Hindlimb muscle (tissue), 1 donor: Measurements from ENCODE around the gene TMED10. TPM values are rescaled to one million over a fixed set of nuclear protein-coding genes. Genes with fewer than 3 reads are reported as not detected.
"Not testable (repeated sequence)": the region's sequence is repeated elsewhere in the genome, so short reads cannot be mapped to it uniquely, and the experiment has no call there.

Experiments
- DNase-seq: peaks from one replicate; pipeline ENCODE4 v3.0.0-alpha.2; 2013
- polyA plus RNA-seq: library from polyadenylated mRNA; unstranded; fragments of 120-200 nt; gene quantifications from one replicate; pipeline ENCODE4 v1.2.1, GENCODE V29; 2013; ENCODE audit not compliant: insufficient read length

TMED10 gene
- polyA plus RNA-seq, 1 donor = 117 TPM

- no peak for DNase-seq
Observed at GRCh38 chr14:75156901-75157300, 19.5 kb downstream of the TMED10 start.

DNA sequence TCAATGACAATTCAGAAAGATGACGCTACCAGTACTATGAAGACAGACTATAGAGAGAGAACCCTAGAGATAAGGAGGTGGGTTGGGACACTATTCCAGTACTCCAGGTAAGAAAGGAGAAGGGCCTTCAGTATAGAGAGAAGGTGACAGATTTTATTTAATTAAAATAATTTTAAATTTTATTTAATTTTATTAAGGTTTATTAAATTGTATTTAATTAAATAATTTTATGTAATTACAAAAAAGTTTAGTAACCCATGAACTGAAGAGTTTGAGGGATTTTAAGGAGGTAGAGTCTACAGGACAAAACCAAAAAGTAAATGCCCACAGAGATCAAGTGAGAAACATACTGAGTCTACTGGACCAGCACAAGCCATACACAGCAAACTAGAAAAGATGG lies 20.3 kb downstream of the TMED10 start:
- no peak for DNase-seq

GRCh38 chr14:75155169-75155568 lies 21.2 kb downstream of the TMED10 start:
- DNase-seq = no peak

- DNase-seq = no peak
Observed at GRCh38 chr14:75153295-75153694, 23.1 kb downstream of the TMED10 start.

- DNase-seq = no peak
Observed at GRCh38 chr14:75151851-75152250, 24.6 kb downstream of the TMED10 start.

DNA sequence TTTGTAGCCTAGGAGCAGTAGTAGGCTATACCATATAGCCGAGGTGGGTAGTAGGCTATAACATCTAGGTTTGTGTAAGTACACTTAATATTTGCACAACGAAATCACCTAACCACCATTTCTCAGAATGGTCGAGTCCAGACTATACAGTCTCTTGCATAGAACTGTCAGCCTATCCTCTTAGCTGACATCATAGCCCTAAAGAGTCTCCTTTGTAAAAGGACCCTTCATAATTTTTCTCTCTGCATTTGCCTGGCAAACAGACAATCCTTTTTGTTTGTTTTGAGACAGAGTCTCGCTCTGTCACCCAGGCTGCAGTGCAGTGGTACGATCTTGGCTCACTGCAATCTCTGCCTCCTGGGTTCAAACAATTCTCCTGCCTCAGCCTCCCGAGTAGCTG lies 25.8 kb downstream of the TMED10 start:
- not testable (repeated sequence) for DNase-seq

DNA sequence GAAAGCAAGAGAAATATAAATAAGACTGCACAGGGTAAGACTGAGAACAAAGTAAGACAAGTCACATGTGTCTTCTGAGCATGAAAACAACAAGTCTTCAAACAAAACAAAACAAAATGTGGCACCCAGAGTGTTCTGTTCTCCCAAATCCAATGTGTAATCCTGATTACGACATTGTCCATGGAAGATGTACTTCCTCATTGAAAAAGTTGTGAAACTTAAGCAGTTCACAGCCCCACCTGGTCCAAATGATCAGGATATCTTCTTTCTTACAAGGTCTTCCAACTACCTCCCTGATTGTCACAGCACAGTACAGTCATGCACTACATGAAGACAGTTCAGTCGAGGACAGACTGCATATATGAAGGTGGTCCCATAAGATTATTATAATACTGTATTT lies 26.3 kb downstream of the TMED10 start:
- no peak for DNase-seq

DNA sequence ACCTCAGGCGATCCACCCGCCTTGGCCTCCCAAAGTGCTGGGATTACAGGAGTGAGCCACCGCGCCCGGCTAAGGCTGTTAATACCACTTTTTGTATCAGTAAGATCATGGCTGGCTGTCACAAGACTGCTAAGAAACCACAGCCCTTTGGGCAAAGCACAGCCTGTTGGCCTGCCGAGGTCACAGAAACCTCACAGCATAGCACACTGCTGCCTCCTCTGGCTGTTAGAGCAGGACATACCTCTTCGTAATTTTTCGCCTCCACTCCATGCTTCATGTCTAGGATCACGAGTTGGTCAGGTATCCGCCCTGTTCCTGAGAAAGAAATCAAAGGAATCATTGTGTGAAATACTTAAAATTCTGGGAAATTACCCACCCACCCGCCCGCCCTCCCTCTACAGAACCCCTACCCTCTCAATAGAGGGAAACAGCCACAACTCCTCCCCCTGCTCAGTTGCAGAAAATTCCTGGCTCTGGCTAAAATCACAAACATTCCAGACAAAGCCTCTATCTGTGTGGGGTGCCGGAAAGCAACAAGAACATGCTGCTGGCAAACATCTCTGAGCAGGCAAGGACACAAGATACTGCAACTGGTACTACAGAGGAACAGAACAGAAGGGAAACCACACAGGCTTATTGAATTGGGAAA lies 28.9 kb downstream of the TMED10 start:
- peak; percentile 32 for DNase-seq

- no peak for DNase-seq
Observed at GRCh38 chr14:75144944-75145343, 31.5 kb downstream of the TMED10 start.

- no peak for DNase-seq
Observed at GRCh38 chr14:75143761-75144527, 32.5 kb downstream of the TMED10 start.

- no peak for DNase-seq
Observed at GRCh38 chr14:75142494-75142893, 33.9 kb downstream of the TMED10 start.

GRCh38 chr14:75141967-75142366 lies 34.4 kb downstream of the TMED10 start:
- no peak for DNase-seq

DNA sequence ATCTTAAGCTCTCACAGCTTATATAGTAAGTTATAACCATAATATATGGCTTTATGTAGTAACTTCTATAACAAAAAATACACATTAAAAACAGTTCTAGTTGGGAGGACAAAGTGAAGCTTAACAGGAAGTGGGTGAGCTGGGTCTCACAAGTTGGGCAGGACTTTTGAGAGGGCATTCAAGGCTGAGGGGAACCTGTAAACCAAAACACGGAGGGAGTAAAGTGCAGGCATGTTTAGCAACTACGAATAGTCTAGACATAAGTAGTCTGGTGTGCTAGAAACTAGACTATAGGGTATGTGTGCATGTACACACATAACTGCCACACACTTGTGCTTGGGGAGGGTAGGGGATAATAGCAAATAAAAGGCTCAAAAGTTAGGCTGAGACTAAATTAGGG lies 35.4 kb downstream of the TMED10 start:
- no peak for DNase-seq

GRCh38 chr14:75140620-75141019 lies 35.8 kb downstream of the TMED10 start:
- no peak for DNase-seq

DNA sequence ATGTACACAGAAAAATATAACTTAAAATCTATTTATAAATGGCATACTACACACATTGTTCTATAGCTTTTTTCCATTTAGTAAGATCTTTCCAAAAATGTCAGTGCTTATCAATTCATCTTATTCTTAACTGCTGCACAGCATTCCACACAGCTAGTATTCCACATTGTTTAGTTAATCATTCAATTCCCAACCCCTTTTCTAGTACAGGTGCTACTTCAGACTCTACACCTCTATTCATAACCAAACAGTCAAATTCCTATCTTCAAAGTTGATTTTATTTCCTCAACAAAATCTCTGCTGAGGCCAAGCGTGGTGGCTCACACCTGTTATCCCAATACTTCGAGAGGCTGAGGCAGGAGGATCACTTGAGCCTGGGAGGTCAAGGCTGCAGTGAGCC lies 37.2 kb downstream of the TMED10 start:
- DNase-seq = no peak

- DNase-seq = no peak
Observed at GRCh38 chr14:75138492-75138891, 37.9 kb downstream of the TMED10 start.

- no peak for DNase-seq
Observed at GRCh38 chr14:75134644-75135043, 41.8 kb downstream of the TMED10 start.

DNA sequence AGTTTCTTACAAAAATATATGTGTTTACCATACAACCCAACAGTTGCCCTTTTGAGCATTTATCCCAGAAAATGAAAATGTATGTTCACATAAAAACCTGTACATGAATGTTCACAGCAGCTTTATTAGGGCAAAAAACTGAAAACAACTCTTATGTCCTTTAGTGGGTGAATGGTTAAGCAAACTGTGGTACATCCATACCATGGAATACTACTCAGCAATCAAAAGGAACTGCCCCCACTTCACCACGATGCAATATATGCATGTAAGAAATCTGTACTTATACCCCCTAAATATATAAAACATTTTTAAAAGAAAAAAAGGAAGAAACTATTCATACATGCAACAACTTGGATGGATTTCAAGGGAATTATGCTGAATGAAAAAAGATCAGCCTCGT lies 42.8 kb downstream of the TMED10 start:
- no peak for DNase-seq

GRCh38 chr14:75132382-75133086 lies 43.9 kb downstream of the TMED10 start:
- DNase-seq = peak; percentile 77

GRCh38 chr14:75128596-75128990 lies 47.8 kb downstream of the TMED10 start:
- DNase-seq = no peak

DNA sequence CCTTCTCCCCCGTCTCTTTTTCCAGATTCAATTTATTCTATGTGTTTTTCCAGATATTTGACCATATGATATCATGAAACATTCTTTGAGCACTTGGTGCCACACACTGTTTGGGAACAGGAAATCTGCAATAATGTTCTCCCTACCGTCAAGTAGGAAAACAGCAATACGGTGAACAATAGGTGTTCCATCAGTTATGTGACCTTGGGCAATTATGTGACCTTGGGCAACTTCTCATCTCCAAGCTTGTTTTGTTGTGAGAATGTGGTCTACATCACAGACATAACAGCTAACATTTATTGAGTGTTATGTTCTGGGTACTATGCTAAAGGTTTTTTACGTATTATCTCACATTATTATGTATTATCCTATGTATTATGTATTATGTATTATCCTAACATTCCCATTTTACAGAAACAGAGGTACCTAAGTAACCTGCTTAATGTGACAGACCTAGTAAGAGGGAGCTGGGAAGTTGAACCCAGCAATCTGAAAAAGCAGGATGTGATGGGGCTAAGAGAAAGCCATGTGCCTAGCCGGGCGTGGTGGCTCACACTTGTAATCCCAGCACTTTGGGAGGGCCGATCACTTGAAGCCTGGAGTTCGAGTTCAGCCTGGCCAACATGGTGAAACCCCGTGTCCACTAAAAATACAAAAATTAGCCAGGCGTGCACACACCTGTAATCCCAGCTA lies 48.4 kb downstream of the TMED10 start:
- DNase-seq = no peak

DNA sequence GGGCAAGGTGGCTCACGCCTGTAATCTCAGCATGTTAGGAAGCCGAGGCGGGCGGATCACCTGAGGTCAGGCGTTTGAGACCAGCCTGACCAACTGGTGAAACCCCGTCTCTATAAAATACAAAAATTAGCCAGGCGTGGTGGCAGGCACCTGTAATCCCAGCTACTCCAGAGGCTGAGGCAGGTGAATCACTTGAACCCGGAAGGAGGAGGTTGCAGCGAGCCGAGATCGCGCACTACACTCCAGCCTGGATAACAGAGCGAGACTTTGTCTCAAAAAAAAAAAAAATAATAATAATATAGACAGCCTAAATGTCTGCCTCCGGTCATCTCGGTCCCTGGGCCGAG lies 49.0 kb downstream of the TMED10 start:
- not testable (repeated sequence) for DNase-seq
